Left lung (tissue), 10 donors: ENCODE measurements around the gene EXPH5. TPM values are rescaled to one million over a fixed set of nuclear protein-coding genes. Genes with fewer than 3 reads are reported as not detected.

Experiments used
- ATAC-seq: fragments of 200-7000 bp; cut with Tn5 transposase; one replicate; pipeline ENCODE4 v1.9.1; 2020; ENCODE audit warnings: moderate library complexity
- DNase-seq, 4 donors: peaks; one replicate each; pipeline ENCODE4 v3.0.0-alpha.2; 2013 to 2020
- H3K27ac ChIP-seq, 2 donors: fragments of 200-600 bp; sonication (generic) in 1 of 2; one replicate each; pipeline versions ENCODE4 v1.5.0 to v1.8.0; 2020 to 2021
- H3K27me3 ChIP-seq, 2 donors: fragments of 200-600 bp; sonication (generic) in 1 of 2; one replicate each; pipeline versions ENCODE4 v1.5.0 to v1.8.0; 2020 to 2021
- H3K36me3 ChIP-seq, 2 donors: fragments of 200-600 bp; sonication (generic) in 1 of 2; one replicate each; pipeline versions ENCODE4 v1.5.0 to v1.8.0; 2020 to 2021
- H3K4me1 ChIP-seq, 2 donors: fragments of 200-600 bp; one replicate each; pipeline ENCODE4 v1.8.0; 2021
- H3K4me3 ChIP-seq, 2 donors: fragments of 200-600 bp; sonication (generic) in 1 of 2; one replicate each; pipeline versions ENCODE4 v1.5.0 to v1.8.0; 2020 to 2021; ENCODE audit warnings: mild to moderate bottlenecking in 1 of 2
- H3K9me3 ChIP-seq, 2 donors: fragments of 200-600 bp; sonication (generic) in 1 of 2; one replicate each; pipeline versions ENCODE4 v1.5.0 to v1.8.0; 2020 to 2021
- intact Hi-C, 2 donors: fragments of 100-400 bp; cut with DNase I; formaldehyde crosslinking; loops; one replicate each; pipeline versions ENCODE4 v1.11.2 to v1.14.2; 2022
- polyA plus RNA-seq, 6 donors: library from polyadenylated mRNA; unstranded; fragments of 120-200 nt; gene quantifications; one replicate each; pipeline ENCODE4 v1.2.1, GENCODE V29; 2013; ENCODE audit not compliant: insufficient read length in 6 of 6
- total RNA-seq, 2 donors: library from RNA; stranded (reverse); fragmentation: NEBNext Ultra II Directional; extraction: Animal tissue kit (Norgen Biotek cat#: 25700); gene quantifications; one replicate each; pipeline ENCODE4 v1.2.1, GENCODE V29; 2021
- TF ChIP-seq, protein P1 (sequence below), 2 donors: fragments of 200-600 bp; sonication (generic) in 1 of 2; IDR thresholded peaks; one replicate each; pipeline versions ENCODE4 v1.5.0 to v1.8.0; 2021; ENCODE audit warnings: antibody characterized with exemption in 2 of 2
- donor health status: DM: no; HTN: yes; CAD: no.
- donor health status: DM: no; HTN: no; CAD: no.

EXPH5 gene
- total and polyA plus RNA-seq, 8 donors = 7.4 to 31.7 (median 9.6) TPM

DNA sequence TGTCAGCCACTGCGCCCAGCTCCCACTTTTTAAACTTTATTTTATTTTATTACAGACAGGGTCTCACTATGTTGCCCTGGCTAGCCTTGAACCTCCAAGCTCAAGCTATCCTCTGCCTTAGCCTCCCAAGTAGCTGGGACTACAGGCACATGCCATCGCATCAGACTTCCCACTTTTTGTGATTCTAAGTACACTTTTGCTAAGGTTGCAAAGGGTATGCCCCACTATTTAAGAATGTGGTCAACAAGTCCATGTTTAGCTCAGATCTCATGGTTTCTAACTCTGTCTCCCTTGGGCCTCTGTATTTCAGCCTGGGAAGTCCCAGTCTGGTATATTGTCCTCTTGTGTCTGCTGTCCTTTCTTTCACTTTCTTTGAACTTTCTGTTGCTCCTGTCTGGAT lies 35.3 kb downstream of the EXPH5 start:
- H3K4me3 ChIP-seq = no peak overlapping the region
- H3K27ac ChIP-seq = no peak overlapping the region
- H3K36me3 ChIP-seq = no peaks in the 10 kb centered on the region
- peaks cover 0 to 4% of the 10 kb centered on the region in 2 donors for H3K4me1 ChIP-seq
- no peaks in the 10 kb centered on the region for H3K9me3 ChIP-seq
- DNase-seq (no peak), ATAC-seq (no peak)
- no peaks in the 10 kb centered on the region for H3K27me3 ChIP-seq
- TF ChIP-seq, protein P1, sequence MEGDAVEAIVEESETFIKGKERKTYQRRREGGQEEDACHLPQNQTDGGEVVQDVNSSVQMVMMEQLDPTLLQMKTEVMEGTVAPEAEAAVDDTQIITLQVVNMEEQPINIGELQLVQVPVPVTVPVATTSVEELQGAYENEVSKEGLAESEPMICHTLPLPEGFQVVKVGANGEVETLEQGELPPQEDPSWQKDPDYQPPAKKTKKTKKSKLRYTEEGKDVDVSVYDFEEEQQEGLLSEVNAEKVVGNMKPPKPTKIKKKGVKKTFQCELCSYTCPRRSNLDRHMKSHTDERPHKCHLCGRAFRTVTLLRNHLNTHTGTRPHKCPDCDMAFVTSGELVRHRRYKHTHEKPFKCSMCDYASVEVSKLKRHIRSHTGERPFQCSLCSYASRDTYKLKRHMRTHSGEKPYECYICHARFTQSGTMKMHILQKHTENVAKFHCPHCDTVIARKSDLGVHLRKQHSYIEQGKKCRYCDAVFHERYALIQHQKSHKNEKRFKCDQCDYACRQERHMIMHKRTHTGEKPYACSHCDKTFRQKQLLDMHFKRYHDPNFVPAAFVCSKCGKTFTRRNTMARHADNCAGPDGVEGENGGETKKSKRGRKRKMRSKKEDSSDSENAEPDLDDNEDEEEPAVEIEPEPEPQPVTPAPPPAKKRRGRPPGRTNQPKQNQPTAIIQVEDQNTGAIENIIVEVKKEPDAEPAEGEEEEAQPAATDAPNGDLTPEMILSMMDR (IDR thresholded peaks at IDR 0.05) = no peak
- intact Hi-C loops = no loop called here

GRCh38 chr11:108556019-108556418 lies 37.5 kb downstream of the EXPH5 start:
- H3K27me3 ChIP-seq = no peaks in the 10 kb centered on the region
- peaks cover 3 to 13% of the 10 kb centered on the region in 2 donors for H3K4me1 ChIP-seq
- ATAC-seq (no peak), DNase-seq (no peak)
- H3K4me3 ChIP-seq = no peak overlapping the region
- intact Hi-C loops = no loop called here
- no peak overlapping the region for H3K27ac ChIP-seq
- H3K9me3 ChIP-seq = no peaks in the 10 kb centered on the region
- H3K36me3 ChIP-seq = no peaks in the 10 kb centered on the region
- TF ChIP-seq, protein P1 (IDR thresholded peaks at IDR 0.05) = no peak

- peak in 1 of 4 donors; percentile 67 for DNase-seq
- intact Hi-C loops = no loop called here
- no peak overlapping the region for H3K4me3 ChIP-seq
Measured at GRCh38 chr11:108551651-108552462, 41.7 kb downstream of the EXPH5 start.

GRCh38 chr11:108549319-108549885 lies 44.2 kb downstream of the EXPH5 start:
- intact Hi-C loops = no loop called here
- DNase-seq = no peak
- H3K4me1 ChIP-seq = peaks cover 3 to 9% of the 10 kb centered on the region in 2 donors
- H3K4me3 ChIP-seq = no peak overlapping the region
- TF ChIP-seq, protein P1 (IDR thresholded peaks at IDR 0.05) = no peak
- no peaks in the 10 kb centered on the region for H3K27me3 ChIP-seq
- H3K9me3 ChIP-seq = no peaks in the 10 kb centered on the region
- no peak for ATAC-seq
- no peaks in the 10 kb centered on the region for H3K36me3 ChIP-seq
- no peak overlapping the region for H3K27ac ChIP-seq

More at GRCh38 chr11:108551651-108552462, 41.7 kb downstream of the EXPH5 start:
- Histone ChIP-seq H3K27me3 (no peaks in the 10 kb centered on the region), H3K36me3 (no peaks in the 10 kb centered on the region), H3K9me3 (no peaks in the 10 kb centered on the region), H3K27ac (peak overlapping the region; percentile 51 to 69), H3K4me1 (peaks cover 3 to 9% of the 10 kb centered on the region in 2 donors)
- ATAC-seq = peak; percentile 60
- TF ChIP-seq, protein P1 (IDR thresholded peaks at IDR 0.05) = no peak

GRCh38 chr11:108545909-108546501 lies 47.6 kb downstream of the EXPH5 start:
- intact Hi-C loops = no loop called here

More at GRCh38 chr11:108545909-108546501, 47.6 kb downstream of the EXPH5 start:
- no peak overlapping the region for H3K27ac ChIP-seq
- H3K9me3 ChIP-seq = no peaks in the 10 kb centered on the region
- TF ChIP-seq, protein P1 (IDR thresholded peaks at IDR 0.05) = no peak
- no peak for ATAC-seq
- no peak overlapping the region for H3K4me3 ChIP-seq
- DNase-seq = no peak
- H3K36me3 ChIP-seq = no peaks in the 10 kb centered on the region
- no peaks in the 10 kb centered on the region for H3K4me1 ChIP-seq
- H3K27me3 ChIP-seq = no peaks in the 10 kb centered on the region
